Colon (tissue), 2 donors: ENCODE results near the gene MED10.

ENCODE experiments used
- FAIRE-seq: peaks from 2 replicates; lab custom pipeline; 2012; peaks lifted over from hg19 to GRCh38; lab: Jason Lieb, UNC
- donor health status: control.
- donor health status: control.

Gene MED10

DNA sequence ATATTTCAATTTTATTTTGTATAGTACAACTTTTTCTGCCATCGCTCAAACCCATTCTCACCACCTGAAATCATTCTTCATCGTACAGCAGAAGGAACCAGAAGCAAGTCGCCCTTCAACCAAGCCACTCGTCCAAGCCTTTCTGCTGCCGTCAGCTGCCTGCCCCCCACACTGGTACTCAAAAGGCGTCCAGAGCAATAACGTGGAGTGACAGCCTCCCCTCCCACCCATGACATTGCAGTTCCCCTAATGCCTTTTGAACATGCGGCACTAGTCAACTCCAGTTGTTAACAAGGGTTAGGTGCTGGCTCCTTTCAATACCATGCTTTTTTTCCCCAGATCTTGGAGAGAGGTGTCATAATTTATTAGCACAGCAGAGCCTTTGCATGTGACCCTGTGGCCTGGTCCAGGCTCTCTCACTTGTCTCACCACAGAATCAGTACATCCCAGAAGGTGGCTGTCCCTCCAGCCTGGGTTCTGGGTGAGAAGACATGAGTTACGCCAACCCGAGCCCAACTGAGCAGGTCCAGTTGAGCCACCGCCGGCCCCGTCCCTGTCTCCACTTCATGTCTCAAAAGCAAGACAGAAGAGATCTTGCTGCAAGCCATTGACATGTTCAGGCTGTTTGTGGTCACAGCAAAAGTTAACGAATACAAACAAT lies 20.4 kb upstream of the MED10 start:
- no peak for FAIRE-seq

DNA sequence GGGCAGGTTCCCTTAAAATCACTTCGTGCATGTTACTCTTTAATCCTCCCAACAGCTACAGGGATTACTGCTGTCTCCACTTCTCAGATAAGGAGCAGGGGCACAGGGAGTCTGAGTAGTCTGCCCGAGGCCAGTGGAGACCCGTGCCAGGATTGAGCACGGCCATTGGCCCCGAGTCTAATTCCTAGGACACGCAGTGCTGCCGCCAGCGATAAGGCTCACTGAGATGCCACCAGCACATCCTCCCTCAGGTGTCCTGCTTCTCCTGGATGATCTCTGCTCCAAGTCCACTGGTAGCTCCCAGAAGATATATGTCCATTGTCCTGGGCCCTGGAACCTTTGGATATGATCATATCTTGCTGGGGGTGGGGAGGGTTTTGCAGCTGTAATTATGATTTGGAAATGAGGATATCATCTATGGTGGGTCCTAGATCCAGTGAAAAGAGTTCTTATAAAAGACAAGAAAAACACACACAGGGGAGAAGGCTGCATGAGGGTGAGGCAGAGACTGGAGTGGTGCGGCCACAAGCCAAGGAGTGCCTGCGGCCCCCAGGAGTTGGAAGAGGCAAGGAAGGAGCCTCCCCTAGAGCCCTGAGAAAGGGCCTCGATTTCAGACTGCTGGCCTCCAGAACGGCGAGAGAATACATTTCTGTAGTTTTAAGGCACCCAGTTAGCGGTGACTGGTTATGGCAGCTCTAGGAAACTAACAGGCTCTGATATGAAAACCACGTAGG lies 19.4 kb upstream of the MED10 start:
- FAIRE-seq, result no peak

DNA sequence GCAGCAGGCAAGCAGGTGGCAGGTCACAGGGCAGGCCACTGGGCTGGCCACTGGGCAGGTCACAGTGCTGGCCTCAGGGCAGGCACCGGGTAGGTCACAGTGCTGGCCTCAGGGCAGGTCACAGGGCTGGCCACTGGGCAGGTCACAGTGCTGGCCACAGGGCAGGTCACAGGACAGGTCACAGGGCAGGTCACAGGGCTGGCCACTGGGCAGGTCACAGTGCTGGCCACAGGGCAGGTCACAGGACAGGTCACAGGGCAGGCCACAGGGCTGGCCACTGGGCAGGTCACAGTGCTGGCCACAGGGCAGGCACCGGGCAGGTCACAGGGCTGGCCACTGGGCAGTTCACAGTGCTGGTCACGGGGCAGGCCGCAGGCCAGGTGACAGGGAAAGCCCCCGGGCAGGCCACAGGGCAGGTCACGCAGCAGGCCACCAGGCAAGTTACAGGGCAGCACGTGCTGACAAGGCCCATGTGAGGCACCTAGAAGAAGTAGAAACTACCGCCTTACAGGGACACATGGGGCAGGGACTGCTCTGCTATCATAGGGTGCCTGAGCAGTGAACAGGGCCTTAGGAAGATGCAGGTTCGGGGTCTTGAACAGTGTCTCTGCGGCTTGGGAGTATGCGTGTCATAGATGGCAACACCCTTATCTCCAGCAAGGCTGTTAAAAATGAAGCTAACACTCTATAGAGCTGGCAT lies 18.6 kb upstream of the MED10 start:
- FAIRE-seq, result no peak

DNA sequence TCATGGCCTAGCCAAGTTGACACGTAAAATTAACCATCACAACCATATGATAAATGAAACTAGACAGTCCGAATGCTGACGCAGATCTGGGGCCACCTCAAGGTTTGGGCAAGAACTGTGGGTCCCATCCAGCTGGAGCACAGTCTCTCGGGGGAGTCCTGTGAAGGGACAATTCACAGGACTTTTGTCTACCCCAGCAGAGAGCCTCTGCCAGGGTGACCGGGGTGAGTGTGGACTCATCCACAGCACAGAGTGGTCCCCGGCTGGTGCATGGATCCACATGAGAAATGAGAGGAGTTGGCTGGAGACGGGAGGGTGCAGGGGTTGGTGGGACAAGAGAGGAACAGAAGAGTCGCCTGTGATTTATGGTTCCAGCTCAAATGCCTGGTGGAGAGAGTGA lies 17.7 kb upstream of the MED10 start:
- no peak for FAIRE-seq

DNA sequence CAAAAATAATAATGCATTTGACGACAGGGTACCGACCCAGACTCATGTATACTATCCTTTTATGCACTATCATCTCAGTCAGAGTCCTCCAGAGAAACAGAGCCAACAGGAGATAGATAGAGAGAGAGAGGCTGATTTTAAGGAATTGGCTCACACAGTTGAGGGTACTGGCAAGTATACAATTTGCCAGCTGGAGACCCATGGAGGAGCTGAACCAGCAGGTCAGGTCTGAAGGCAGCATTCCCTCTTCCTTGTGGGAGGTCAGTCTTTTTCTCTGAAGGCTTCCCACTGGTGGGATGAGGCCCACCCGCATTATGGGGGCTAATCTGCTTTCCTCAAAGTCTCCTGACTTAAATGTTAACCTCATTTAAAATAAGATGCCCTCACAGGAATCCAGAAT lies 17.3 kb upstream of the MED10 start:
- no peak for FAIRE-seq

DNA sequence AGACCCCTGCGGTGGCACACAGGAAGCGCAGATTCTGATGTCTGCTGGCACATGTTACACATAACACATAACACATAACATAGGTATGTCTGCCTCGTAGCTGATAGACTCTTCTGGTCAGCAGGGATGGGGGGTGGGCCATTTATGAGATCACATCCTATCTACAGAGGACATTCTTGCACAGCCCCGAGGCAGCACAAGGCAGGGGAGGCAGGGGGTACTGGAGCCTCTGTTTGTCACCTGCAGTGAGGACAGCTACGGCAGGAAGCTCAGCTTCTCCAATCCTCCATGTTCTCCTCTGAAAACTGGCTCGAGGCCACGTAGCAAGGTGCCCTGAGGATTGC lies 16.7 kb upstream of the MED10 start:
- FAIRE-seq, result no peak

DNA sequence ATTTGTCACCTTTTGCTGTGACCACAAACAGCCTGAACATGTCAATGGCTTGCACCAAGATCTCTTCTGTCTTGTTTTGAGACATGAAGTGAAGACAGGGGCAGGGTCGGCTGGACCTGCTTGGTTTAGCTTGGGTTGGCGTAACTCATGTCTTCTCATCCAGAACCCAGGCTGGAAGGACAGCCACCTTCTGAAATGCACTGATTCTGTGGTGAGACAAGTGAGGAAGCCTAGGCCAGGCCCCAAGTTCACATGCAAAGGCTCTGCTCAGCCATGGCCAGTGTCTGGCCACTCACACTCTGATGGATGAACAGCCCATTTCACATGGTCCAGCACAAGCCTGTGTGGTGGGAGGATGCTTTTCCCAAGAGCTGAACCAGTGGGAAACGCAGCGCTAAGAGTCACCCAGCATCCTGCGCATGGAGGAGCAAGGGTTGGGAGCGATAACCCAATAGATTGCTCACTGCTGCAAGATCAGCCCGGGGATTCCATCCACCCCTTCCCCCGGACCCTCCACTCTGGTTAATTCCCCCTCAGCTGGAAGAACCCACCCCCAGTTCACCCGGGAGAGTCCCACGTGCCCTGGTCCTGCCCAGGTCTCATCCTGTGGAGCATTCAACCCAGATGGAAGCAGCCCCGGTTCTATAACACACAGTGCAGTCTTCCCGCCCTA lies 16.2 kb upstream of the MED10 start:
- no peak for FAIRE-seq

DNA sequence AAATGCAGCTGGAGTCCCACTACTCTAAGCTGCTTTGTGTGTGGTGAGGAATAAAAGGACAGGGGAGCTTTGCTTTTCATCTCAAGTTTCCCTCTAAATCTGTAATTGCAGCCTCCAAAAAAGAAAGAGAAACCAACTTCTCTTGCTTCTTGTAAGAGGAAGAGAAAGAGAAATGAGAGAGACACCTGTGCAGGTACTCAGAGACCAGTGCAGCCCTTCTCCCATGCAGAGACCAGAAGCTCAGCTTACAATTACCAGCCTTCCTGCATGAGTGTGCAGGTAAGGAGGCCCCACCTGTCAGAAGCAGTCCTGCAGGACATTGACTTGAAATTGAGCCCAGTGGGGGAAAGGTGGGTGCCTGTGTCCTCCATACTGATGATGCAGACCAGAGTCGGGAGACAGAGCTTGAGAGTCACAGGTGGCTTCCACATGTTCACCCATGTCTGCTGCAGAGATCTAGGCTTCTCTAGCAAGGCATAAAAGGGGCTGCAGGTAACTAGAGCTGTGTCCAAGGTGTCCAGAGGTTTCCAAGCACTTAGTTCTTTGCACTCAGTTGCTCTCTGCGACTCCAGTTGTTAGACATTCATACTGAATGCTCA lies 15.3 kb upstream of the MED10 start:
- FAIRE-seq, result no peak

DNA sequence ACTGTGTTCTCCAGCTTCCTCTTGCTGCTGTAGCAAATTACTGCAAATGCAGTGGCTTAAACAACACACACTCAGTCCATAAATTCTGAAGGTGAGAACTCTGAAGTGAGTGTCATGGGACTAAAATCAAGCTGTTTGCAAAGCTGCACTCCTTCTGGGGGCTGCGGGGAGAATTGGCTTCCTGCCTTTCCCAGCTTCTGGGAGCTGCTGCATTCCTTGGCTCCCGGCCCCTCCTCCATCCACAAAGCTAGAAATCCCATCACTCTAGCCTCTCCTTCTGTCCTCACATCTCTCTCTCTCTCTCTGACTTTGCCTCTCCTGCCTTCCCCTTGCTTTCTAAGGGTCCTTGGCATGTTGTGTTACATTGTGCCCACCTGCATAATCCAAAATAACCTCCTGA lies 14.2 kb upstream of the MED10 start:
- FAIRE-seq, result no peak

DNA sequence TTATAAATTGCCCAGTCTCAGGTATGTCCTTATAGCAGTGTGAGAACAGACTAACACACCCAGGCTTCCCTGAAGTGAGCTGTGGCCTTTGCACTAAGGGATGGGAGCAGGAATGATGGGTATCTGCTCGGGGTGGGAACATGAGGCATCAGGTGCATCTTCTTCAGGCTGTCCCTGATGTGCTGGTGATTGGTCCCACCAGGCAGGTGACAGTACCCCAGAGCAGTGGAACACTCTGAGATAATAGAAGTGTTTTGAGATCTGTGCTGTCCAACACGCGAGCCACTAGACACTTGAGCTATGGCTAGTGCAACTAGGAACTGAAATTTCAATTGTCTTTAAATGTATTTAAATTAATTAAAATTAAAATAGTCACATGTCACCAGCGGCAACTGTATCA lies 12.8 kb upstream of the MED10 start:
- FAIRE-seq, result no peak

DNA sequence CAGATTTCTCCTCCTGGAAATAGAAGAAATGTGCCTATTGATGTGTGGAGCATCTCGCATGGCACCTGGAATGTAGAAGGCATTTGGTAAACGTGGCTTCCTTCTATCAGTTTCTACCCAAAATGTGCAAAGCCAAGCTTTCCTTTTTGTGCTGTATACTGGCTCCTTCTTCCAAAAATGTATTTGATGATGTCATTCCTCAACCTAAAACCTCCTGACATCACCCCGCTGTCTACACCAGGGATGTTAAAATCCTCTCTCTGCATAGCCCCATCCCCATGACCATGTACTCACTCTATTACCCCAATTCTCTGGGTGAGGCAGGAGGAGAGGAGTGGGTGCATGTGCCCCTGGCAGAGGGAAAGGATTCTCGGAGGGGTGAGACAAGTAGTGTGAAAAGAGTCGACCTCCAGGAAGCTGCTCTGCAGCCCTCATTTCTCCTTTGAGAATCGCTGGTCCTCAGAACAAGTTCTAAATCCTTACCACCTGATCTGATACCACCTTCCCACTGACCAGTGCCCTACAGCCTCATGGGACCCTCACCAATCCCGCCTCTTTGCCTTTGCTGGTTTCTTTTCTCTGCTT lies 11.7 kb upstream of the MED10 start:
- FAIRE-seq, result no peak

DNA sequence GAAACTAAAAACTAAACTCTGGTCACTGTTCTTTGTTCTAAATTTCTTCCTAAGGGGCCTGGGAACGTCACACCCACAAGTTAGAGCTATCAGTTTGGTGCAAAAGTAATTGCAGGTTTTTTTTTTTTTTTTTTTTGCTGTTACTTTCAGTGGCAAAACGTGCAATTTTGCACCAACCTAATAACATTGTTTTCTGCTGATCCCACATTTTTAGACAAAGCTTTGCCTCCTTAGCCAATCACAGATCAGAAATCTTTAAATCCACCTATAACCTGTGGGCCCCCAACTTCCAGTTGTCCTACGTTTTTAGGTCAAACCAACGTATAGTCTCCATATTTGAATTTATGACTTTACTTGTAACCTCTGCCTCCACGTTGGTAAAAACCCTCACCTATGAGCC lies 11.1 kb upstream of the MED10 start:
- no peak for FAIRE-seq

DNA sequence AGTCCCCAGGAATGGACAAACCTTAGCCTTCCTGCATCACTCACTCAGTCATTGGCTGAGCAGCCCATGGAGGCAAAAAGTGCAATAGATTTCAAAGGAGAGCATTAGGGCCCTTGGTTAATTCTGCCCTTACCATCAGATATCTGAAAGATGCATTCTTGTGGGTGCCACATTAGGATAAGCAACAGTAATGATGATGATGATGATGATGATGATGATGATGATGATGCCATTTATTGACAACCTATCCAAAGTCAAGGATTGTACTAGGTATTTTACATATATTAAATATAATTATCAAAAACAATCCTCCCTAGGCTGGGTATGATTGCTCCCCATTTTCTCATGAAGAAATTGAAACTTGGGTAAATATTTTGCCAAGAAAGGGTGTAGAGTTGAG lies 9.6 kb upstream of the MED10 start:
- FAIRE-seq, result no peak

DNA sequence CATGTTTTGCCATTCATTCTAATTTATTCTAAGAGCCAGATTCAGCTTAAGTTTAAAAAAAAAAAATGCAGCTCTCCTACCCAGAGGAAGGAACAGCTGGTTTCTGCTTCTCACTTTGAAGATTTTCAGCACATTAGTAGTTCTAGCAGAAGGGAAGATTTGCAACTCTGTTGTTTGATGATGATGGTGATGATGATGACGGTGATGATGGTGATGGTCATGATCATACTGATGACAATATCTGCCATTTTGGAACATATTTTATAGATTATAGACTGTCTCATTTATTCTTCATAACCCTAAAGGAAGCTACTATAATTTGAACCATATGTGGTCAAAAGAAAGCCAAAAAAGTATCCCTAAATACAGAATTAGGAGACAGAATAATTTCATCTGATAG lies 7.9 kb upstream of the MED10 start:
- FAIRE-seq, result no peak

DNA sequence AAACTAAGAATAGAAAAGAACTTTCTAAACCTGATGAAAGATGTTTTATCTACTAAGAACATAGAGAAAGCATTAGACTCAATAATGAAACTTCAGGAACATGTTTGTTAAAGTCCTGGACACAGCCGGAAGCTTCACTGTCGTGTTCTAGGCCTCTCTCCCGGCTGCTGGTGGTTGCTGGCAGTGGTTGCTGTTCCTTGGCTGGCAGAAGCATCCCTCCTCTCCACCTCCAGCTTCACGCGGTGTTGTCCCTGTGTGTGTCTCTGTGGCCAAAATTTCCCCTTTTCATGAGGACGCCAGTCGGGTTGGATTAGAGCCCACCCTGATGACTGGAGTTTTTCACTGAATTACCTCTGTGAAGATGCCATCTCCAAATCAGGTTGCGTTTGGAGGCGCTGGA lies 6.5 kb upstream of the MED10 start:
- FAIRE-seq, result no peak

DNA sequence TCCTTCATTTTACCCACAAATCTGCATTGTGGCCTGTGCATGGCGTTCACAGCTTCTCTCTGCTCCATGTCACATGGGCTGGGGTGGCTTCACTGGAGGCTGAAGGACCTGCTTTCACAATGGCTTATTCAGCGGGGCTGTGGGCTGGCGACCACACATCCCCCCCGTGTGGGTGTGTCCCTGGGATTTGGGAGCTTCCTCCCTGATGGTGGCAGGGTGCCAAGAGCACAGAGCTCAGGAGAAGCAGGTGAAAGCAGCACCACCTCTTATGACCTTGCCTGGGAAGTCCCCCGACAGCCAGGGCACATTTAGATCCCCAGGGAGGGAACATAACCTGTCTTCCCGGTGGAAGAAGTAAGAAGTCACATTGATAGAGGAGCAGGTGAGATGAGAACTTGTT lies 5.0 kb upstream of the MED10 start:
- FAIRE-seq, result no peak

DNA sequence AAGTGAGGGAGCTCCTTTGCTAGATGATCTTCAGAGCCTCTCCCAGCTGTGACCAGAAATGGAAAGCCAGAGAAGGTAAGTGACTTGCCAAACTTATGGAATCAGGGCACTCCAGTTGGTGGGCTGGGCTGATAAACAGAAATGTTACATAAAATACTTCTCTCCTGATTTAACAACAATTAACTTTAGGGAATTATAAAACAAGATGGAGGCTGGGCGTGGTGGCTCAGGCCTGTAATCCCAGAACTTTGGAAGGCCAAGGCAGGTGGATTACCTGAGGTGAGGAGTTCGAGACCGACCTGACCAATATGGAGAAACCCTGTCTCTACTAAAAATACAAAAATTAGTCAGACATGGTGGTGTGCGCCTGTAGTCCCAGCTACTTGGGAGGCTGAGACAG lies 899 bp upstream of the MED10 start:
- no peak for FAIRE-seq

DNA sequence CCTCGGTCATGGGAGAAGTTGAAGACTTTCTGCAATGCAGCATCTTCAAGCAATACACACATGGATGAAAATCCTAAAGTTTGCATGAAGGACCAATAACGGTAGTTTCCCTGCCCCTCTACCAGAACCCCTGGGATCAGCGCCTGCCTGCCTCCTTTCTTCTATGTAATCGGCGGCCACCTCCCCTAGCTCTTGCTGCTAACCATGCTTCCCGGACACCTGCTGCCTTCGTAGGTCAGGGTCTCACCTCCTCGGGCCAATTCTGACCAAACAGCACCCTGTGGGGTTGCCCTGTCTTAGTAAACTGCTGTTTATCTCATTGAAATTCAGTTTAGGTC lies 388 bp upstream of the MED10 start:
- FAIRE-seq, result no peak

DNA sequence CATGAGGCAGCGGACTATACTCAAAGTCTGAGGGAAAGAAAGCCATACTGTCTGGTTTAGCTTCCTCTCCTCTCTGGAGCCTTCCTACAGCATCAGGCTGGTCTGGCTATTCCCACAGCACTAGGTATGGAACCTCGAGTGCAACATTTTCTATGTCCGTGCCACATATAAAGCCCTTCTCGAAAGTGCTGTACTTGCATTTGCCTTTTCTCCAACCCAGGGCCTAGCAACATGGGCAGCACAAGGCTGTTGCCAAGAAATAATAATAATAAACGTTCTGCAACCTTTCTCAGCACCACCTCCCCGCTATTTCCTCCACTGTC lies 804 bp downstream of the MED10 start:
- FAIRE-seq, result no peak

DNA sequence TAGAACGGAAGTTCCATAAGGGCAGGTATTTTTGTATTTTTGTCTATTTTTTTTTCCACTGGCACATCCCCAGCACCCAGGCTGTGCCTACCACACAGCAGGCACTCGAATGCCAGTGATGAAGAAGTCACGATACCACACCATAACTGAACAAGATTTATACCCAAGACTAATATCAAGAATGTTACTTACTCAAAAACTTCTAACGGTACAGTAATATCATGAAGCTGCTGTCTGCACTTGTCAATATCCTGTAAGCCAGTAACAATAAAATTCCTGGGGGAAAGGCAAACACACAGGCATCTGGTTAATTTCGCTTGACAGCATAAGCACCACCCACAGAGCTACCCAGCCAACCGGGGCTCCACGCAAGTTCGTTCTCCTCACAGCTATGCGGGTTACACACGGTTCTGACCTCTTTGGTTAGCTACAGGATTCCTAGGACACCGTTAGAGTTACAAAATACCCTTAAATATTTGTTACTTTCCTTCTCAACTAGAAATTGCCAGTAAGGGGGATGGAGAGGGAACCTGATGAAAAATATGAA lies 1.3 kb downstream of the MED10 start:
- no peak for FAIRE-seq

DNA sequence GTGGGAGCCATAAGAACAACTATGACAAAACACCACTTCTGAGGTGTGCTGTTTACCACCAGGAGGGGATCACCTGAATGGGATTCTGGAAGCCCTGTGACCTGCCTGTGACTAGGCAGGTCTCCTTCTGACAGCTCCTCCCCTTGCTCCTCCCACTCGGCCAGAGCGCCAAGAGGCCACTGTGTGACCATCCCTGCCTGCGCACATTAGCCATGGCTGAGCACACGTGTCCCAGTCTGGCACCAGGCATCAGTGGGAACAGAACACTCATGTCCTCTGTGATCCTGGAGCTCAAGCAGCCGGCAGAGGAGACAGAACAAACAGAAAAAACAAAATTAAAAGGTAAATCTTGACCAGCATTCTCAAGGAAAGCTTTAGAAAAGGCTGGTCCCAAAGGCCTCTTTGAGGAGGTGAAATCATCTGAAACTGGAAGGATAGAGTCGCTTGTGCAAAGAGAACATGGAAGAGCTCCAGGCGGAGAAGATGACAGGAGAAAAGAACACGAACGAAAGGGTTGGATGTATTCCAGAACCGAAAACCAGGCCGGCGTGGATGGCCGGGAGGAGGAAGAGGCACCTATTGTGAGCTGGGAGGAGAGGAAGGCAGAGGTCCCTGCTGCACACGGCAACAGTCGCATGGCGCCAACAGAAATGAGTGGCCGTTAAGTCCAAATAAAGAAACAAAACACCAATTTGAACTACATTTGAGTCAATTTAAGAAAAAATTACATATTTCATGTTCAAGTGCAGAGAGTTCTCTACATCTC lies 5.1 kb downstream of the MED10 start:
- FAIRE-seq, result no peak
